GM12873 (cell line): Measurements from ENCODE around the gene SLC22A23.

Experiments
- CTCF ChIP-seq: IDR thresholded peaks from 2 replicates; pipeline ENCODE4 v1.5.1; 2012; ENCODE audit warnings: low read depth, mild to moderate bottlenecking, moderate library complexity, low read length, control low read depth; ENCODE audit not compliant: insufficient read depth; ENCODE audit errors: missing control alignments

SLC22A23 gene

GRCh38 chr6:3340358-3340802 lies 116.5 kb downstream of the SLC22A23 start:
- no peak for TF ChIP-seq CTCF

- TF ChIP-seq CTCF, result no peak
These were observed 117.0 kb downstream of the SLC22A23 start for GRCh38 chr6:3339811-3340210.

GRCh38 chr6:3337521-3338350 lies 119.1 kb downstream of the SLC22A23 start:
- TF ChIP-seq CTCF, result peak; percentile 20

GRCh38 chr6:3336859-3337515 lies 119.9 kb downstream of the SLC22A23 start:
- no peak for TF ChIP-seq CTCF

GRCh38 chr6:3336066-3336786 lies 120.6 kb downstream of the SLC22A23 start:
- TF ChIP-seq CTCF, result no peak

GRCh38 chr6:3335169-3335568 lies 121.7 kb downstream of the SLC22A23 start:
- TF ChIP-seq CTCF, result no peak

- TF ChIP-seq CTCF, result no peak
These were observed 122.3 kb downstream of the SLC22A23 start for GRCh38 chr6:3334555-3334954.
